ENCODE data around the gene PHIP. TPM values are rescaled to one million over a fixed set of nuclear protein-coding genes. Genes with fewer than 3 reads are reported as not detected.

Gene PHIP
- total RNA-seq, 1 experiment from 2014 or later: 53.6 TPM

- Mint-ChIP-seq H3K4me3 (no peak overlapping the region), H3K27ac (no peak overlapping the region), H3K9me3 (no peaks in the 10 kb centered on the region), H3K27me3 (ENCODE audit: low read depth) (no peaks in the 10 kb centered on the region), H3K36me3 (ENCODE audit: insufficient read depth in 1 of 3, low read depth in 3 of 3) (peaks cover 17 to 59% (median 56%) of the 10 kb centered on the region in 3 experiments; a peak in 6 of 7 replicates), H3K4me1 (no peaks in the 10 kb centered on the region)
- Histone ChIP-seq H3K4me2 (ENCODE audit: insufficient read depth, insufficient read length, low read length) (no peak overlapping the region), H3K27me3 (ENCODE audit: insufficient read depth, low read length) (no peaks in the 10 kb centered on the region), H2BK120ac (ENCODE audit: low read depth, low read length, poor library complexity, severe bottlenecking) (no peak overlapping the region), H4K8ac (replicated peaks; ENCODE audit: insufficient read length, low read depth, low read length) (no peak overlapping the region), H3K79me2 (ENCODE audit: insufficient read depth, low read length) (no peaks in the 10 kb centered on the region), H3T11ph (ENCODE audit: low read length) (no peak overlapping the region), H3K4ac (ENCODE audit: low read depth, low read length) (no peak overlapping the region), H3K4me1 (ENCODE audit: insufficient read depth, low read length) (no peaks in the 10 kb centered on the region), H2BK15ac (ENCODE audit: low read depth, low read length) (no peak overlapping the region), H3K23me2 (ENCODE audit: insufficient read length, low read depth, low read length, poor library complexity, severe bottlenecking) (no peaks in the 10 kb centered on the region), H4K91ac (ENCODE audit: insufficient read length, low read depth, low read length) (no peak overlapping the region), H4K20me1 (ENCODE audit: control insufficient read depth, insufficient read depth, insufficient read length) (no peaks in the 10 kb centered on the region), H2BK20ac (ENCODE audit: low read depth, low read length, poor library complexity, severe bottlenecking) (no peak overlapping the region), H3K27ac (ENCODE audit: insufficient read length, low read depth, low read length) (no peak overlapping the region), H3K9ac (ENCODE audit: extremely low read depth, insufficient read length, low read length) (no peak overlapping the region), H2BK5ac (ENCODE audit: insufficient read length, low read length) (no peak overlapping the region), H2AK5ac (ENCODE audit: insufficient read length, low read length) (no peak overlapping the region), H3K79me1 (ENCODE audit: insufficient read depth, low read depth, low read length, poor library complexity, severe bottlenecking) (no peaks in the 10 kb centered on the region), H3K9me3 (ENCODE audit: control insufficient read depth, low read depth, low read length) (no peaks in the 10 kb centered on the region), H4K5ac (ENCODE audit: insufficient read length, low read depth, low read length) (no peak overlapping the region), H3K14ac (ENCODE audit: insufficient read depth, low read length) (no peak overlapping the region), H3K23ac (ENCODE audit: insufficient read length, low read depth, low read length) (no peak overlapping the region), H3K18ac (ENCODE audit: insufficient read length, low read depth, low read length) (no peak overlapping the region), H2AFZ (ENCODE audit: low read length) (no peak overlapping the region), H2BK12ac (ENCODE audit: insufficient read length, low read depth, low read length) (no peak overlapping the region), H3K56ac (ENCODE audit: insufficient read length, low read depth, low read length) (no peak overlapping the region)
- no peak for TF ChIP-seq CTCF (conservative IDR thresholded peaks at IDR 0.05)
- DNase-seq: no peak
- WGBS (ENCODE audit: extremely low coverage, insufficient read length, low lambda C conversion rate): 80% methylated on average over 1 of the region's 1 CpG
These were observed 73.0 kb downstream of the PHIP start for GRCh38 chr6:79005024-79005423.

All from H9 (cell line).